Type B pancreatic cell (in vitro differentiated cells): Measurements from ENCODE around the gene WIPF3. TPM values are rescaled to one million over a fixed set of nuclear protein-coding genes. Genes with fewer than 3 reads are reported as not detected.

Experiments used
- DNase-seq: peaks from one replicate; pipeline ENCODE4 v3.0.0; 2021; ENCODE audit warnings: mixed read lengths; ENCODE audit not compliant: unreplicated experiment; ENCODE audit errors: extremely low spot score
- H3K27ac Mint-ChIP-seq: 2 replicates; pipeline ENCODE4 v1.8.0; 2021; ENCODE audit warnings: mild to moderate bottlenecking, mixed read lengths
- H3K27me3 Mint-ChIP-seq: 2 replicates; pipeline ENCODE4 v1.8.0; 2021; ENCODE audit warnings: mixed read lengths
- H3K36me3 Mint-ChIP-seq: 2 replicates; pipeline ENCODE4 v1.8.0; 2021; ENCODE audit warnings: mixed read lengths
- H3K4me1 Mint-ChIP-seq: one replicate; pipeline ENCODE4 v1.8.0; 2021; ENCODE audit warnings: mixed read lengths; ENCODE audit not compliant: unreplicated experiment
- H3K4me3 Mint-ChIP-seq: 2 replicates; pipeline ENCODE4 v1.8.0; 2021; ENCODE audit warnings: mild to moderate bottlenecking, mixed read lengths
- H3K9me3 Mint-ChIP-seq: 2 replicates; pipeline ENCODE4 v1.8.0; 2021; ENCODE audit warnings: mixed read lengths
- CTCF ChIP-seq: fragments of 200-600 bp; sonication (generic); conservative IDR thresholded peaks from 2 replicates; pipeline ENCODE4 v1.5.0; 2021; ENCODE audit warnings: antibody characterized with exemption, mild to moderate bottlenecking
- total RNA-seq: library from RNA; stranded (reverse); gene quantifications from 2 replicates; pipeline ENCODE4 v1.2.1, GENCODE V29; 2021; ENCODE audit warnings: low replicate concordance

The WIPF3 gene
- total RNA-seq, 1 donor from 2014 or later: 1.7 TPM

- Mint-ChIP-seq H3K36me3 (no peaks in the 10 kb centered on the region), H3K27ac (no peak overlapping the region), H3K4me3 (no peak overlapping the region), H3K27me3 (no peaks in the 10 kb centered on the region), H3K4me1 (no peaks in the 10 kb centered on the region), H3K9me3 (peaks cover 7% of the 10 kb centered on the region)
- no peak for TF ChIP-seq CTCF
- no peak for DNase-seq
These were observed 27.6 kb downstream of the WIPF3 start for GRCh38 chr7:29833929-29834328.

GRCh38 chr7:29835718-29836117 is 29.4 kb downstream of the WIPF3 start:
- TF ChIP-seq CTCF: no peak
- Mint-ChIP-seq H3K4me1 (no peaks in the 10 kb centered on the region), H3K36me3 (no peaks in the 10 kb centered on the region), H3K9me3 (peaks cover 7% of the 10 kb centered on the region), H3K4me3 (no peak overlapping the region), H3K27me3 (no peaks in the 10 kb centered on the region), H3K27ac (no peak overlapping the region)
- no peak for DNase-seq

- Mint-ChIP-seq H3K36me3 (no peaks in the 10 kb centered on the region), H3K4me3 (no peak overlapping the region), H3K27me3 (no peaks in the 10 kb centered on the region), H3K27ac (no peak overlapping the region), H3K4me1 (peaks cover 5% of the 10 kb centered on the region), H3K9me3 (no peaks in the 10 kb centered on the region)
- TF ChIP-seq CTCF: no peak
- no peak for DNase-seq
These were observed 33.0 kb downstream of the WIPF3 start for GRCh38 chr7:29839302-29839701.

GRCh38 chr7:29839921-29840320 is 33.6 kb downstream of the WIPF3 start:
- DNase-seq: no peak
- Mint-ChIP-seq H3K4me3 (no peak overlapping the region), H3K36me3 (no peaks in the 10 kb centered on the region), H3K9me3 (no peaks in the 10 kb centered on the region), H3K27ac (no peak overlapping the region), H3K27me3 (no peaks in the 10 kb centered on the region), H3K4me1 (peaks cover 5% of the 10 kb centered on the region)
- no peak for TF ChIP-seq CTCF

- Mint-ChIP-seq H3K27ac (no peak overlapping the region), H3K4me1 (peaks cover 5% of the 10 kb centered on the region), H3K9me3 (no peaks in the 10 kb centered on the region), H3K36me3 (no peaks in the 10 kb centered on the region), H3K4me3 (no peak overlapping the region), H3K27me3 (no peaks in the 10 kb centered on the region)
- DNase-seq: no peak
- no peak for TF ChIP-seq CTCF
These were observed 34.4 kb downstream of the WIPF3 start for GRCh38 chr7:29840701-29841100.
